Measurements from ENCODE around the gene STAC2. TPM values are rescaled to one million over a fixed set of nuclear protein-coding genes. Genes with fewer than 3 reads are reported as not detected.

Gene STAC2
- total and polyA plus RNA-seq, 2 of the 13 experiments (the other 11 are each of a cell fraction or from before 2014, with no cell fraction given), result not detected

GRCh38 chr17:39200070-39200879, 25.5 kb downstream of the STAC2 start, which contains the start of gene RPL19 (continued):
- TF ChIP-seq, protein P1, sequence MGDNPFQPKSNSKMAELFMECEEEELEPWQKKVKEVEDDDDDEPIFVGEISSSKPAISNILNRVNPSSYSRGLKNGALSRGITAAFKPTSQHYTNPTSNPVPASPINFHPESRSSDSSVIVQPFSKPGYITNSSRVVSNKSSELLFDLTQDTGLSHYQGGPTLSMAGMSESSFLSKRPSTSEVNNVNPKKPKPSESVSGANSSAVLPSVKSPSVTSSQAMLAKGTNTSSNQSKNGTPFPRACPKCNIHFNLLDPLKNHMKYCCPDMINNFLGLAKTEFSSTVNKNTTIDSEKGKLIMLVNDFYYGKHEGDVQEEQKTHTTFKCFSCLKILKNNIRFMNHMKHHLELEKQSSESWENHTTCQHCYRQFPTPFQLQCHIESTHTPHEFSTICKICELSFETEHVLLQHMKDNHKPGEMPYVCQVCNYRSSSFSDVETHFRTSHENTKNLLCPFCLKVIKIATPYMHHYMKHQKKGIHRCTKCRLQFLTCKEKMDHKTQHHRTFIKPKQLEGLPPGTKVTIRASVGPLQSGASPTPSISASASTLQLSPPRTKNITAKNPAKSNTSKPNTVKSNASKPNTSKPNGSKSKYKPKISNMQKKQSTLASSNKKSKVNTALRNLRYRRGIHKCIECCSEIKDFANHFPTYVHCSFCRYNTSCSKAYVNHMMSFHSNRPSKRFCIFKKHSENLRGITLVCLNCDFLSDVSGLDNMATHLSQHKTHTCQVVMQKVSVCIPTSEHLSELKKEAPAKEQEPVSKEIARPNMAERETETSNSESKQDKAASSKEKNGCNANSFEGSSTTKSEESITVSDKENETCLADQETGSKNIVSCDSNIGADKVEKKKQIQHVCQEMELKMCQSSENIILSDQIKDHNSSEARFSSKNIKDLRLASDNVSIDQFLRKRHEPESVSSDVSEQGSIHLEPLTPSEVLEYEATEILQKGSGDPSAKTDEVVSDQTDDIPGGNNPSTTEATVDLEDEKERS (CRISPR knock-in tag; IDR thresholded peaks at IDR 0.05), result peak; percentile 63; the same call in 1 of the 2 replicates
- no peak for TF ChIP-seq ZNF33A (CRISPR knock-in tag; IDR thresholded peaks at IDR 0.05; ENCODE audit: borderline replicate concordance)
- TF ChIP-seq ZNF496 (CRISPR knock-in tag; IDR thresholded peaks at IDR 0.05; ENCODE audit: insufficient replicate concordance), result no peak
- TF ChIP-seq, protein P2, sequence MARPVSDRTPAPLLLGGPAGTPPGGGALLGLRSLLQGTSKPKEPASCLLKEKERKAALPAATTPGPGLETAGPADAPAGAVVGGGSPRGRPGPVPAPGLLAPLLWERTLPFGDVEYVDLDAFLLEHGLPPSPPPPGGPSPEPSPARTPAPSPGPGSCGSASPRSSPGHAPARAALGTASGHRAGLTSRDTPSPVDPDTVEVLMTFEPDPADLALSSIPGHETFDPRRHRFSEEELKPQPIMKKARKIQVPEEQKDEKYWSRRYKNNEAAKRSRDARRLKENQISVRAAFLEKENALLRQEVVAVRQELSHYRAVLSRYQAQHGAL (CRISPR knock-in tag; IDR thresholded peaks at IDR 0.05; ENCODE audit: not compliant biosample characterization), result peak; percentile 62
- TF ChIP-seq ZFP91 (CRISPR knock-in tag; IDR thresholded peaks at IDR 0.05; ENCODE audit: borderline replicate concordance), result peak; percentile 77
- peak; percentile 50 for TF ChIP-seq ZNF407 (CRISPR knock-in tag; IDR thresholded peaks at IDR 0.05; ENCODE audit: not compliant biosample characterization)
- TF ChIP-seq JUND (CRISPR knock-in tag; IDR thresholded peaks at IDR 0.05), result 0 out of 2 replicates have a peak, but pooled peaks have one; percentile 15
- TF ChIP-seq TAF15 (IDR thresholded peaks at IDR 0.05; ENCODE audit: low read depth, low read length, poor library complexity, severe bottlenecking), result peak; percentile 74
- peak; percentile 79 for TF ChIP-seq ZMAT3 (CRISPR knock-in tag; conservative IDR thresholded peaks at IDR 0.05)
- TF ChIP-seq TFDP1 (CRISPR knock-in tag; IDR thresholded peaks at IDR 0.05; ENCODE audit: borderline replicate concordance), result peak; percentile 23; the same call in 1 of the 2 replicates
